Dendritic cell treated with granulocyte-macrophage colony-stimulating factor and Interleukin-4, amounts not matched to agents 40 ng/mL and 50 ng/mL, for 4 days (primary cell): Measurements from ENCODE around the gene MYCN.
"Not testable (repeated sequence)": the region's sequence is repeated elsewhere in the genome, so short reads cannot be mapped to it uniquely, and the experiment has no call there.

Source experiments
- H3K27ac Mint-ChIP-seq: one replicate; pipeline ENCODE4 v1.8.0; 2022; ENCODE audit warnings: mild to moderate bottlenecking, mixed read lengths
- H3K27me3 Mint-ChIP-seq: one replicate; pipeline ENCODE4 v1.8.0; 2022; ENCODE audit warnings: mild to moderate bottlenecking, mixed read lengths
- H3K36me3 Mint-ChIP-seq: one replicate; pipeline ENCODE4 v1.8.0; 2022; ENCODE audit warnings: low read depth, mixed read lengths
- H3K4me1 Mint-ChIP-seq: one replicate; pipeline ENCODE4 v1.8.0; 2022; ENCODE audit warnings: low read depth, mixed read lengths
- H3K4me3 Mint-ChIP-seq: one replicate; pipeline ENCODE4 v1.8.0; 2022; ENCODE audit warnings: mild to moderate bottlenecking, moderate library complexity, mixed read lengths
- H3K9me3 Mint-ChIP-seq: one replicate; pipeline ENCODE4 v1.8.0; 2022; ENCODE audit warnings: mixed read lengths
- intact Hi-C: fragments of 100-400 bp; cut with micrococcal nuclease; formaldehyde crosslinking; loops from one replicate; pipeline ENCODE4 v1.15.0; 2022

MYCN gene

GRCh38 chr2:15914596-15915385 is 25.6 kb upstream of the MYCN start:
- no peaks in the 10 kb centered on the region for H3K9me3 Mint-ChIP-seq
- no peaks in the 10 kb centered on the region for H3K36me3 Mint-ChIP-seq
- no peak overlapping the region for H3K27ac Mint-ChIP-seq
- intact Hi-C loops = no loop called here
- H3K27me3 Mint-ChIP-seq = peaks cover 5% of the 10 kb centered on the region
- H3K4me1 Mint-ChIP-seq = no peaks in the 10 kb centered on the region
- no peak overlapping the region for H3K4me3 Mint-ChIP-seq

GRCh38 chr2:15915546-15915945 is 24.8 kb upstream of the MYCN start:
- H3K9me3 Mint-ChIP-seq, H3K4me3 Mint-ChIP-seq, H3K27me3 Mint-ChIP-seq, H3K36me3 Mint-ChIP-seq, H3K27ac Mint-ChIP-seq, H3K4me1 Mint-ChIP-seq, intact Hi-C loops: not testable (repeated sequence)

GRCh38 chr2:15916336-15916735 is 24.0 kb upstream of the MYCN start:
- Mint-ChIP-seq H3K4me1 (no peaks in the 10 kb centered on the region), H3K4me3 (no peak overlapping the region), H3K36me3 (no peaks in the 10 kb centered on the region), H3K27ac (no peak overlapping the region), H3K9me3 (no peaks in the 10 kb centered on the region), H3K27me3 (peaks cover 5% of the 10 kb centered on the region)
- intact Hi-C loops = no loop called here

DNA sequence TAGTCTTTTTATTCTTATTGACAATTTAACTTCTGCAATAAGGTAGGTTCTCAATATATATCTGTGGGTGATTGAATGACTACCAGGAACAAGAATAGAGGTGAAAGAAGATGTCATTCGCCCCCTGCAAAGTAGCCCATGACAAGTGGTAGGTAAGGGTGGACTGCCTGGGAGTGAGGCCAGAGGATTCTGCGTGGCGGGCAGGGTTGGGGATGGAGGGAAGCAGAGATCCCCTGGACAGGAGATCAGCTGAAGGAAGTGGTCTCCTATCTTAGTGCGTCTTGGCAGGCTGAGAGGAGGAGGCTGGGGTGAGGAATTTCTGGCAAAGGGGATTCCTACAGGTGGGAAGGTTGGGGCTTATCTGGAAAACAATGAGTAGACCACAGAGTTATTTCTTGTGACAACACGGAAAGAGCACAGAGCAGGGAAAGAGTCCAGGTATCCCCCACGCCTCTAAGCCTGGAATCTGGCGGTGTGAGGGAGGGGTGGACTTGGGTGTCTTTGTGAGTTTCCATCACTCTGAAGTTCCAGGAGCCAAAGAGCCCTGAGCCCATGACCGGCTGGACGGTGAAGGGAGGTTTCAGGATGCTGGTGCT is 21.5 kb upstream of the MYCN start:
- H3K27ac Mint-ChIP-seq = no peak overlapping the region
- intact Hi-C loops = no loop called here
- no peak overlapping the region for H3K4me3 Mint-ChIP-seq
- no peaks in the 10 kb centered on the region for H3K9me3 Mint-ChIP-seq
- peaks cover 5% of the 10 kb centered on the region for H3K27me3 Mint-ChIP-seq
- no peaks in the 10 kb centered on the region for H3K36me3 Mint-ChIP-seq
- H3K4me1 Mint-ChIP-seq = no peaks in the 10 kb centered on the region

DNA sequence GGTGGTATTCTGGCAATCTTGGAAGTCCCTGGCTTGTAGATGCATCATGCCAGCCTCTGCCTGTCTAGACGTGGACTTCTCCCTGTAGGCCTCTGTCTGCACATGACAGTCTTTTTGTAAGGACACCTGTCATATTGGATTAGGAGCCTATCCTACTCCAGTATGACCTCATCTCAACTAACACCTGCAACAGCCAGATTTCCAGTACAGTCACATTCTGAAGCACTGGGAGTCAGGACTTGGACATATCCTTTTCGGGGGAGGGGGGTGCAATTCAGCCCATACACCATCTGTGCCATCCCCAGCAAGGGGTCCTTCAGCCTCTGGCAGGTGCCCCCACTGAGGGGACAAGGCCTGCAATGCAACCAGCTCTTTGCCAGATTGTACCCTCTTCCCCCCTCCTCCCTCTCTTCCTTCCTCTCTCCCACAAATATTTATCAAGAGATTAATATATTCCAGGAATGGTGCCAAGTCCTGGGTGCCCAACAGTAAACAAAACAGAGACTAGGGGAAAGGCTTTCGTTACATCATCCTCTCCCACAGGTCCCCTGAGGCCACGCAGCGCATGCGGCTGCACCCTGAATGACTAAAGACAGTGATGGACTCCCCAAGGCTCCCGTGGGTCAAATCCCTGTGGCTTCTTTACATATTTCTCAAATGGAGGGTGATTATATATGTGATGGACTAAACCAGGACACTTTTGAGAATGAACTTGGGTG is 20.5 kb upstream of the MYCN start:
- H3K36me3 Mint-ChIP-seq = no peaks in the 10 kb centered on the region
- H3K9me3 Mint-ChIP-seq = no peaks in the 10 kb centered on the region
- H3K4me1 Mint-ChIP-seq = no peaks in the 10 kb centered on the region
- intact Hi-C loops = no loop called here
- no peak overlapping the region for H3K27ac Mint-ChIP-seq
- H3K4me3 Mint-ChIP-seq = no peak overlapping the region
- peaks cover 5% of the 10 kb centered on the region for H3K27me3 Mint-ChIP-seq

- no peaks in the 10 kb centered on the region for H3K9me3 Mint-ChIP-seq
- no peaks in the 10 kb centered on the region for H3K36me3 Mint-ChIP-seq
- H3K27ac Mint-ChIP-seq = no peak overlapping the region
- no peaks in the 10 kb centered on the region for H3K4me1 Mint-ChIP-seq
- no peak overlapping the region for H3K4me3 Mint-ChIP-seq
- intact Hi-C loops = no loop called here
- H3K27me3 Mint-ChIP-seq = peaks cover 5% of the 10 kb centered on the region
These were observed 19.7 kb upstream of the MYCN start for GRCh38 chr2:15920696-15921095.

GRCh38 chr2:15923597-15923996 is 16.8 kb upstream of the MYCN start:
- no peaks in the 10 kb centered on the region for H3K9me3 Mint-ChIP-seq
- no peak overlapping the region for H3K4me3 Mint-ChIP-seq

DNA sequence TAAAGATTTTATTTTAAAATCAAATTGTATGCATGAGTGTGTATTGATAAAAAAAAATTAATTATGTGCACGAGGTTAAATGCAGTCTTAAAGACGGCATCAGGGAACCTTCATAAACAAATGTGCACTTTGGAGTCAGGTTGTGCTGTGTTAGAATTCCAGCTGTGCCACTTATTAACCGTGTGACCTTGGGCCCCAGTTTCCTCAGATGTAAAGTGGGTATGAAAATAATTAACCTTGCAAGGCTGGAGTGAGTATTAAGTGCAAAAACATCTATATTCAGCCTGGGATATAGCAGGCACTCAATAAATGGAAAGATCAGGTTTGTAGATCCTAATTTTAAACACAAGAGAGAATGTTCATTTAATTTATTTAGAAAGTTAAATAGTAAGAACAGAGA is 14.5 kb upstream of the MYCN start:
- Mint-ChIP-seq H3K4me1 (no peaks in the 10 kb centered on the region), H3K4me3 (no peak overlapping the region), H3K27me3 (peaks cover 2% of the 10 kb centered on the region), H3K27ac (no peak overlapping the region), H3K36me3 (no peaks in the 10 kb centered on the region), H3K9me3 (no peaks in the 10 kb centered on the region)
- intact Hi-C loops = no loop called here

More at GRCh38 chr2:15923597-15923996, 16.8 kb upstream of the MYCN start:
- Mint-ChIP-seq H3K27me3 (peaks cover 2% of the 10 kb centered on the region), H3K36me3 (no peaks in the 10 kb centered on the region), H3K27ac (no peak overlapping the region), H3K4me1 (no peaks in the 10 kb centered on the region)
- intact Hi-C loops = no loop called here

GRCh38 chr2:15926252-15926651 is 14.1 kb upstream of the MYCN start:
- no peaks in the 10 kb centered on the region for H3K36me3 Mint-ChIP-seq
- H3K27me3 Mint-ChIP-seq = peaks cover 2% of the 10 kb centered on the region
- intact Hi-C loops = no loop called here
- no peak overlapping the region for H3K4me3 Mint-ChIP-seq
- no peaks in the 10 kb centered on the region for H3K4me1 Mint-ChIP-seq
- H3K27ac Mint-ChIP-seq = no peak overlapping the region
- no peaks in the 10 kb centered on the region for H3K9me3 Mint-ChIP-seq

GRCh38 chr2:15927551-15928218 is 12.7 kb upstream of the MYCN start:
- Mint-ChIP-seq H3K36me3 (no peaks in the 10 kb centered on the region), H3K4me1 (no peaks in the 10 kb centered on the region), H3K27ac (no peak overlapping the region), H3K4me3 (no peak overlapping the region), H3K9me3 (no peaks in the 10 kb centered on the region), H3K27me3 (peaks cover 2% of the 10 kb centered on the region)
- intact Hi-C loops = no loop called here

DNA sequence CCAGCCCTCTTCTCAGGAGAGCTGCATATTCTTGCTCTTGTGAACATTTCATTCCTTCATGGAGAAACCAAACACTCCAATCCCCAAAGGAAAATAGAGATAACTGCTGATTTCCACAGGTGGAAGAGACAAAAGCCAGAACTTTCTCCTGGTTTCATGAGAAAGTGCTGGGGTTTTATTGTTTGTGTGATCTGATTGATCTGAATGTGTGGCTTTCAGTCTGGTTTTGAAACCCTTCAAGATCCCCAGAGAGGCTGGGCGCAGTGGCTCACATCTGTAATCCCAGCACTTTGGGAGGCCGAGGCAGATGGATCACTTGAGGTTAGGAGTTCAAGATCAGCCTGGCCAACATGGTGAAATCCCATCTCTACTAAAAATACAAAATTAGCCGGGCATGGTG is 11.3 kb upstream of the MYCN start:
- H3K9me3 Mint-ChIP-seq, H3K4me3 Mint-ChIP-seq, H3K36me3 Mint-ChIP-seq, H3K4me1 Mint-ChIP-seq, H3K27ac Mint-ChIP-seq, intact Hi-C loops, H3K27me3 Mint-ChIP-seq: not testable (repeated sequence)

DNA sequence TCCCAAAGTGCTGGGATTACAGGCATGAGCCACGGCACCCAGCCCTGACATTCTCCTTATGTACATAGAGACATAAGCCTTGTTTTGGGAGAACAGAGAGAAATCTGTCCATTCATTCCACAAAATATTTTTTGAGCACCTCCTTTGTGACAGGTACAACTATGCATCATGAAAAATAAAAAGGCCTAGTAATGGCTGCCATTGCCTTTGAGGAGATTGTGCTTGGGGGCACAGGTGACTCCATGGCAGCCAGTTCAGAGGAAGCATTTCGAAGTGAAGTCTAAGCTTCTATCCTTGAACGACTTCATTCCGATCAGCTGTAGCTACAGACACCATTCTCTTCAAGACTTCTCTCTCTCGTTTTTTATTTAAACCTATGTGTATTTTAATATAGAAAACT is 10.5 kb upstream of the MYCN start:
- Mint-ChIP-seq H3K36me3 (no peaks in the 10 kb centered on the region), H3K27ac (no peak overlapping the region), H3K27me3 (no peaks in the 10 kb centered on the region), H3K9me3 (no peaks in the 10 kb centered on the region), H3K4me1 (no peaks in the 10 kb centered on the region), H3K4me3 (no peak overlapping the region)
- intact Hi-C loops = no loop called here

- Mint-ChIP-seq H3K4me1 (no peaks in the 10 kb centered on the region), H3K27ac (no peak overlapping the region), H3K9me3 (no peaks in the 10 kb centered on the region), H3K27me3 (no peaks in the 10 kb centered on the region), H3K4me3 (no peak overlapping the region), H3K36me3 (no peaks in the 10 kb centered on the region)
- intact Hi-C loops = no loop called here
These were observed 9.6 kb upstream of the MYCN start for GRCh38 chr2:15930589-15931318.
